22Rv1 (cell line): ENCODE results near the gene ASPHD1.
A peak's percentile ranks its signal among the peaks of the same experiment; 100 is the strongest.

Experiments
- CTCF ChIP-seq: fragments of 450-650 bp; IDR thresholded peaks from 2 replicates; pipeline ENCODE4 v1.5.1; 2017; ENCODE audit warnings: mild to moderate bottlenecking
- ZFX ChIP-seq: fragments of 450-650 bp; IDR thresholded peaks from 2 replicates; pipeline ENCODE4 v1.6.1; 2017; ENCODE audit warnings: antibody characterized with exemption, borderline replicate concordance

GRCh38 chr16:29943846-29944799 is 43.8 kb downstream of the ASPHD1 start:
- peak; percentile 50 for TF ChIP-seq CTCF
- TF ChIP-seq ZFX: no peak
